Loucy (cell line): ENCODE data around the gene YIPF7.

ENCODE experiments used
- H2AFZ ChIP-seq: fragments of 200-600 bp; sonication (generic); 2 replicates; pipeline ENCODE4 v1.6.0; 2016; ENCODE audit warnings: antibody characterized with exemption, mild to moderate bottlenecking, low read length, moderate library complexity
- H3F3A ChIP-seq: fragments of 200-600 bp; 2 replicates; pipeline ENCODE4 v1.6.0; 2016; ENCODE audit warnings: antibody characterized with exemption, low read depth, mild to moderate bottlenecking
- H3K27me3 ChIP-seq: fragments of 200-600 bp; sonication (generic); 2 replicates; pipeline ENCODE4 v1.6.1; 2014; ENCODE audit warnings: low read length, mild to moderate bottlenecking; ENCODE audit not compliant: insufficient read depth, poor library complexity, severe bottlenecking
- H3K36me3 ChIP-seq: fragments of 200-600 bp; sonication (generic); 2 replicates; pipeline ENCODE4 v1.6.1; 2016; ENCODE audit warnings: low read length; ENCODE audit not compliant: insufficient read depth
- H3K4me1 ChIP-seq: fragments of 200-600 bp; sonication (generic); 2 replicates; pipeline ENCODE4 v1.5.1; 2014; ENCODE audit warnings: low read length, mild to moderate bottlenecking; ENCODE audit not compliant: insufficient read depth, poor library complexity, severe bottlenecking
- H3K4me2 ChIP-seq: fragments of 200-600 bp; sonication (generic); 2 replicates; pipeline ENCODE4 v1.6.0; 2014; ENCODE audit warnings: antibody characterized with exemption, low read length, low read depth, mild to moderate bottlenecking; ENCODE audit not compliant: poor library complexity, severe bottlenecking
- H3K4me3 ChIP-seq: fragments of 200-600 bp; sonication (generic); 2 replicates; pipeline ENCODE4 v1.5.1; 2014; ENCODE audit warnings: low read length, mild to moderate bottlenecking, mixed read lengths; ENCODE audit not compliant: poor library complexity, severe bottlenecking
- H3K79me2 ChIP-seq: fragments of 200-600 bp; sonication (generic); 2 replicates; pipeline ENCODE4 v1.6.1; 2014; ENCODE audit warnings: low read length; ENCODE audit not compliant: insufficient read depth
- H3K9ac ChIP-seq: fragments of 200-600 bp; sonication (generic); 2 replicates; pipeline ENCODE4 v1.6.0; 2014; ENCODE audit warnings: mild to moderate bottlenecking, low read depth, low read length, moderate library complexity; ENCODE audit not compliant: poor library complexity, severe bottlenecking
- H3K9me2 ChIP-seq: fragments of 200-600 bp; sonication (generic); replicated peaks from 2 replicates; pipeline ENCODE4 v1.6.1; 2016; ENCODE audit warnings: low read depth, low read length, mixed read lengths
- H3K9me3 ChIP-seq: fragments of 200-600 bp; sonication (generic); 2 replicates; pipeline ENCODE4 v1.6.1; 2014; ENCODE audit warnings: mild to moderate bottlenecking, antibody characterized with exemption, low read length, low read depth; ENCODE audit not compliant: insufficient read depth
- H4K20me1 ChIP-seq: fragments of 200-600 bp; sonication (generic); 2 replicates; pipeline ENCODE4 v1.6.0; 2014; ENCODE audit warnings: antibody characterized with exemption, low read length, mild to moderate bottlenecking; ENCODE audit not compliant: insufficient read depth, poor library complexity, severe bottlenecking
- EZH2phosphoT487 ChIP-seq: fragments of 200-600 bp; IDR thresholded peaks from 2 replicates; pipeline ENCODE4 v1.6.1; 2018; ENCODE audit warnings: antibody characterized with exemption, mild to moderate bottlenecking, moderate library complexity, borderline replicate concordance
- TF ChIP-seq, protein P1 (sequence below): fragments of 200-600 bp; sonication (generic); conservative IDR thresholded peaks from 2 replicates; pipeline ENCODE4 v1.5.1; 2014; ENCODE audit warnings: mild to moderate bottlenecking, antibody characterized with exemption, low read length

The YIPF7 gene

DNA sequence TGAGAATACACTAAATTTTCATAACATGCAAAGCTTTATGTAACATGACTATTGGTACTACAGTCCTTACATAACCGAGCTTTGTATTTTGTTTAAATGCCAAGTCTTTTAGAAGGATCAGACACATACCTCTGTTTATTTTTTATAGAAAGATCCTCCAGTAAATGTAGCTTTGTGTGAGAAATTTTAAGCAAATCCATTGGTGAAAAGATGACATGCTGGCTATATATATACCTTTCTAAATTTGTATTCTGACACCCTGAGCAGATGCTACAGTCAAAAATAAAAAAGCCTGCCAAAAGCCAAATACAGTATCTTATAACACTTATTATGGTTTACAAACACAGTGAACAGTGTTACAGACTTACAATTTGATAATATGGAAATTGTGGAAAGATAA is at the start of gene YIPF7:
Gene YIPF7 (minus strand): TSS at position 201 of the 400 bp plus-strand sequence. CDS start 1,525 bp downstream, outside the sequence.
- no peaks in the 10 kb centered on the region for H3K27me3 ChIP-seq
- no peaks in the 10 kb centered on the region for H3K9me3 ChIP-seq
- no peaks in the 10 kb centered on the region for H4K20me1 ChIP-seq
- H3K36me3 ChIP-seq, result no peaks in the 10 kb centered on the region
- H3F3A ChIP-seq, result no peaks in the 10 kb centered on the region
- H3K79me2 ChIP-seq, result no peaks in the 10 kb centered on the region
- no peaks in the 10 kb centered on the region for H3K9me2 ChIP-seq
- no peak within 1 kb of the TSS for H3K4me2 ChIP-seq
- no peak within 1 kb of the TSS for H3K9ac ChIP-seq
- no peak within 1 kb of the TSS for H2AFZ ChIP-seq
- H3K4me3 ChIP-seq, result no peak within 1 kb of the TSS
- TF ChIP-seq EZH2phosphoT487, result no peak
- TF ChIP-seq, protein P1, sequence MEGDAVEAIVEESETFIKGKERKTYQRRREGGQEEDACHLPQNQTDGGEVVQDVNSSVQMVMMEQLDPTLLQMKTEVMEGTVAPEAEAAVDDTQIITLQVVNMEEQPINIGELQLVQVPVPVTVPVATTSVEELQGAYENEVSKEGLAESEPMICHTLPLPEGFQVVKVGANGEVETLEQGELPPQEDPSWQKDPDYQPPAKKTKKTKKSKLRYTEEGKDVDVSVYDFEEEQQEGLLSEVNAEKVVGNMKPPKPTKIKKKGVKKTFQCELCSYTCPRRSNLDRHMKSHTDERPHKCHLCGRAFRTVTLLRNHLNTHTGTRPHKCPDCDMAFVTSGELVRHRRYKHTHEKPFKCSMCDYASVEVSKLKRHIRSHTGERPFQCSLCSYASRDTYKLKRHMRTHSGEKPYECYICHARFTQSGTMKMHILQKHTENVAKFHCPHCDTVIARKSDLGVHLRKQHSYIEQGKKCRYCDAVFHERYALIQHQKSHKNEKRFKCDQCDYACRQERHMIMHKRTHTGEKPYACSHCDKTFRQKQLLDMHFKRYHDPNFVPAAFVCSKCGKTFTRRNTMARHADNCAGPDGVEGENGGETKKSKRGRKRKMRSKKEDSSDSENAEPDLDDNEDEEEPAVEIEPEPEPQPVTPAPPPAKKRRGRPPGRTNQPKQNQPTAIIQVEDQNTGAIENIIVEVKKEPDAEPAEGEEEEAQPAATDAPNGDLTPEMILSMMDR, result no peak
- no peaks in the 10 kb centered on the region for H3K4me1 ChIP-seq

DNA sequence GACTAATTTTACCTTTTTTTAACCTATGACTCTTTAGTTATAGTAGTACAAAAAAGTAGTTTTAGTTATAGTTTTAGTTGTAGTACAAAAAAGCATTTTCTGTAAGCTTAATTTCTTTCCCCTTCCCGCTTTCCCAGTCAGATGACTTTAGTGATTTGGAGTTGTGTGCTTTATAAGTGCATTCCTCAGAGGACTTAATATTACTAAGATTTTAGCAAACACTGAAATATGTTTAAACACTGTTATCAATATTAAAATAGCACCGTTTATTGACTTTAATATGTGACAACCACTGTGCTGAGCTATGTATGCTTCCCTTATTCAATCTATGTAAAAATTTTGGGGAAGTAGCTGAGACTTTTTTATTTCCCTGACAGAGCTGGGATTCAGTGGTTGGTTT is 49.6 kb upstream of the YIPF7 start:
- H3K27me3 ChIP-seq, result no peaks in the 10 kb centered on the region
- no peaks in the 10 kb centered on the region for H4K20me1 ChIP-seq
- H3K36me3 ChIP-seq, result peaks cover 69% of the 10 kb centered on the region
- no peaks in the 10 kb centered on the region for H3F3A ChIP-seq
- H3K9me3 ChIP-seq, result no peaks in the 10 kb centered on the region
- H3K9ac ChIP-seq, result no peak overlapping the region
- TF ChIP-seq, protein P1, result no peak
- no peak for TF ChIP-seq EZH2phosphoT487
- no peak overlapping the region for H2AFZ ChIP-seq
- no peak overlapping the region for H3K4me3 ChIP-seq
- no peak overlapping the region for H3K4me2 ChIP-seq
- no peaks in the 10 kb centered on the region for H3K79me2 ChIP-seq
- no peaks in the 10 kb centered on the region for H3K4me1 ChIP-seq
- no peaks in the 10 kb centered on the region for H3K9me2 ChIP-seq

DNA sequence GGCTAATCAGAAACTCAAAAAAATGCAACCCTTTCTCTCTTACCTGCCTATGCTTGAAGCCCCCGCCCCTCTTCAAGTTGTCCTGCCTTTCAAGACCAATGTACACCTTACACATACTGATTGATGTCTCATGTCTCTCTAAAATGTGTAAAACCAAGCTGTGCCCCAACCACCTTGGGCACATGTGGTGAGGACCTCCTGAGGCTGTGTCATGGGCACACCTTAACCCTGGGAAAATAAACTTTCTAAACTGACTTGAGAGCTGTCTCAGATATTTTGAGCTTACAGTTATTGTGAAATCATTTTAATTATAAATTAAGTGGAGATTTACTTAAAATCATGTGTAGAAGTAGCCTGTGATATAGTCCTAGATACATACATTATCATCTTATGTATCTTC is 49.0 kb upstream of the YIPF7 start:
- no peaks in the 10 kb centered on the region for H3K4me1 ChIP-seq
- TF ChIP-seq EZH2phosphoT487, result no peak
- TF ChIP-seq, protein P1, result no peak
- peaks cover 72% of the 10 kb centered on the region; the same call in 1 of the 2 replicates for H3K36me3 ChIP-seq
- H3K9me3 ChIP-seq, result no peaks in the 10 kb centered on the region
- H3K9ac ChIP-seq, result no peak overlapping the region
- no peak overlapping the region for H3K4me2 ChIP-seq
- no peaks in the 10 kb centered on the region for H3K79me2 ChIP-seq
- H3F3A ChIP-seq, result no peaks in the 10 kb centered on the region
- H3K4me3 ChIP-seq, result no peak overlapping the region
- H2AFZ ChIP-seq, result no peak overlapping the region
- no peaks in the 10 kb centered on the region for H3K27me3 ChIP-seq
- H3K9me2 ChIP-seq, result no peaks in the 10 kb centered on the region
- no peaks in the 10 kb centered on the region for H4K20me1 ChIP-seq
